NK-92 (cell line): ENCODE measurements around the gene DERA.
"Not testable (repeated sequence)": the region's sequence is repeated elsewhere in the genome, so short reads cannot be mapped to it uniquely, and the experiment has no call there.

Experiments used
- DNase-seq: peaks from one replicate; lab custom pipeline; 2025; ENCODE audit not compliant: unreplicated experiment; lab: John Stamatoyannopoulos, UW

DERA gene

GRCh38 chr12:15956413-15957185 is 45.5 kb downstream of the DERA start:
- no peak for DNase-seq

DNA sequence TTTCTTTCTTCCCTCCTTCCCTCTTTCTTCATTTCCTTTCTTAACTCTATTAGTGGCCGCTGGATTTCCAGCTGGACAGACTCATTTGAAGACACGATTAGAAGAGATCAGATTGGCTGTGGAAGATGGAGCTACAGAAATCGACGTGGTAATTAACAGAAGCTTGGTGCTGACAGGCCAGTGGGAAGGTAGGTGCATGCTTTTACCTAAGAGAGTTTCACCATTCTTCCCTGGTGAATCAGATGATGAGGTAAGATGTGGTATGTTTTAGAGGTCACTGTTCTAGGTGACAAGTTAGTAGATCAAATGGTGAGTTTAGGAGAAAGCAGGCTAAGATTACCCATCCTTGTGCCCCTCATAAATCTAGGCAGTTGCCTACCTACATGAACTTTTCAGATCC is 51.6 kb downstream of the DERA start:
- no peak for DNase-seq

DNA sequence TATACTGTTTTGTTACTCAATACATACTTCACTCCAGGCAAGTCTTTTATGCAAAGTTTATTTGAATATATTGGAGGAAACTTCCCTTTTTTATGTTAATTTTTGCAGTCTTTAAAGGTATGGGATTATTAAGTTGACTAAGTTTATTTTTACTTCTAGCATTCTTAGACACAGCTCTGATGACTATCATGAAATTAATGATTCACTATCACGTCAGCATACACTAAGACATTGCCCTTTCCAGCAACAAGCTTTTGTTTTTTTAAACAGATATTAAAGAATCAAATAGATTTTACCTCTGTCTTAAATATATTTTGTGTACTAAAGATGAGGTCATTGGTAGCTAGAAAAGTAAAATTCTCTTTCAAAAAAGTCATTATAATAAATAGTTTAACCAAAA is 52.1 kb downstream of the DERA start:
- no peak for DNase-seq

DNA sequence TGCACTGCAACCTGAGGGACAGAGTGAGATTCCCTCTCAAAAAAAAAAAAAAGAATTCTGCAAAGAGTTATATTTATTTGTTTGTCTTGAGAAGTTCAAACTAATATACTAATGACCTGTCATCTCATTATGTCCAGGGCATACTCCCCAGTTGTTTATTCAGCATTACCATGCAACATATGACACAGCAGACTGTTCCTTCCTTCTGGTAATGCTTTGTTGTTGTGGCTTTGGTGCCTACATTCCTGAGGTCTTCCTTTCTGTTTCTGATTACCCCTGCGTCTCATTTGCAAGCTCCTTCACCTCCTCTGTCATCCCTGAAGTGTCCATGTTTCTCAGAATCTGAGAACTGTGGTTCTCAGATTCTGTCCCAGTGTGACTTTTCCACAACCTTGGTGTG is 55.3 kb downstream of the DERA start:
- DNase-seq = no peak

DNA sequence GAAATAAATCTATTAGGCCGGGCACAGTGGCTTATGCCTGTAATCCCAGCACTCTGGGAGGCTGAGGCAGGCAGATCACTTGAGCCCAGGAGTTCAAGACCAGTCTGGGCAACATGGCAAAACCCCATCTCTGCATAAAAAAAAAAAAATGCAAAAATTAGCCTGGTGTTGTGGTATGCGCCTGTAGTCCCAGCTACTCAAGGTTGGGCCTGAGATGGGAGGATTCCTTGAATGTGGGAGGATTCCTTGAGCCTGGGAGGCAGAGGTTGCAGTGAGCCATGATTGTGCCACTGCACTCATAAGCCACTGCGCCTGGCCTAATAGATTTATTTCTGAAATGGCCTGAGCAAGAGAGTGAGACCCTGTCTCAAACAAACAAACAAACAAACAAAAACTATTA is 55.9 kb downstream of the DERA start:
- DNase-seq = not testable (repeated sequence)

DNA sequence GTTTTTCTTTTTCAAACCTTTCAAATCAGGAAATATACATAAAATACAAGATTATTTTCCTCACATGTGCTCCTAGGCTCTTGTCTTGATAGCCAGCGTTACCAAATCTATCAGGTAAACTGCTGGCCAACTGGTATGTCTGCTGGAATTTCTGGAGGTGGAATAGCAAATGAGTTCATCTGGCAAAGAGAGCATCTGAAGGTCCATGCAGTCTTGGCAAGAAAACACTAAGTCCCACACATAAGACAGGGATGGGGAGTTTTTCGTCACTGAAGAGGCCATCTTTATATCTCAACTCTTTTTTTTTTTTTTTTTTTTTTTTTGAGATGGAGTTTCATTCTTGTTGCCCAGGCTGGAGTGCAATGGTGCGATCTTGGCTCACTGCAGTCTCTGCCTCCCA is 60.1 kb downstream of the DERA start:
- DNase-seq = no peak

DNA sequence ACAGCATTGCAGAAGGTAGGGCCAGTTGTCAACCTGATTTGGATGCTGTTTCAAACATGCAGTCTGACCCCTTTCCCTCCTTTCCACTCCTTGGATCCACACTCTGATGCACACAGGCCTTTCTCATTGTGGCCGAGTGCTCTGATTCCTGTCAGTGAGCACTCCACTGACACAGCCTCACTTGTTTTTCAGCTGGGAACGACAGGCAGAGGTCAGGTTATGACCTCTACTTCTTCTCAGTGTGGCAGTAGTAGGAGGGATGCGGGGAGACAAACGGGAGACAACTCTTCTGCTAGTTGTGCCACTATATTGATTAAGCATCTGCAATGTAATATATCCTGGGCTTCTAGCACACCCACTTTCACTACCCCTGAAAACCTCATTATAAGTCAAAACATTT is 61.8 kb downstream of the DERA start:
- DNase-seq = no peak

- no peak for DNase-seq
Measured at GRCh38 chr12:15977999-15978951, 67.1 kb downstream of the DERA start.

- DNase-seq = no peak
Measured at GRCh38 chr12:15979096-15980092, 68.3 kb downstream of the DERA start.

DNA sequence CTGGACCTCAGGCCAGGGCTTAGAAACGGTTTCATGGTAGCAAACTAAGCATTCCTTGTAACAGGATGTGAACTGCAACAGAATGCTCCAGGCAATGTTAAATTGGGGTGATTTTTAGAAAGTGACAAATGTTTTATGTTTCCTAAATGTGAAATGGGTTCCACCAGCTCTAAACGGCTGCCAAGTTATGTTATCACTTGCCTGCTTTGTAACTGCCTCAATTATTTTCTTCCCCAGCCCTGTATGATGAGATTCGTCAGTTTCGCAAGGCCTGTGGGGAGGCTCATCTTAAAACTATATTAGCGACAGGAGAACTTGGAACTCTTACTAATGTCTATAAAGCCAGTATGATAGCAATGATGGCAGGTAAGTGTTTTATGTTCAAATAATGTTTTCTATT is 70.9 kb downstream of the DERA start:
- no peak for DNase-seq

- DNase-seq = no peak
Measured at GRCh38 chr12:15982471-15982870, 71.3 kb downstream of the DERA start.

GRCh38 chr12:15982921-15983320 is 71.8 kb downstream of the DERA start:
- DNase-seq = no peak

DNA sequence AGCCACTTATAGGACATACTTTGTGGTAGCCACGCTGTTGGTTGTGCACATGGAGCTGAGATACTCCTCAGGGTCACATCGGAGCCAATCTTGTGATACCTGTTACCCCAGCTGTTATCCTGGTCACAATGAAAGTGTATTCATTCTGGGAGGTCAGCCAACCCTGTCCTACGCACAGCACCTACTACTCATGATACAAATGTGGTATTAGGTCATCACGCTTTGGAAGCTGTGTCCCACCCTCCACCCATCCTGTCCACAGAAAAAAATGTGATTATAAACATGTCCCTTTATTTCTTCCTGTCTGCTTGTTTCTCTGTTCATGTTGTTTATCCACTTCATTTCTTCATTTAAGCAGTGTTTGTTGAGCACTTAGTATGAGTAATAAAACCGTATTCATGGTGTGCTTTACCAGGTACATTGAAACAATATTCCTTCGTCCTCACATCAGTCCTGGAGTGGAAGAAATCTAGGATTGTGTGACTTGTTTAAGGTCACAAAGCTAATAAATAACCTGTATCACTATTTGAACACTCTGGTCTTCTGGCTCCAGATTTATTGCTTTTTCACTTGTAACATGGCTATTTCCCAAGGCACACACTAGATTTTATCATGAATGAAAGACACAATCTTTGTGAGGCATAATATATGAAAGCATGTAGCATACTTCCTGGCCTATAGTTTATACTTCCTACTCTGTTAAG is 73.1 kb downstream of the DERA start:
- DNase-seq = no peak

- DNase-seq = no peak
Measured at GRCh38 chr12:15984963-15985362, 73.8 kb downstream of the DERA start.

DNA sequence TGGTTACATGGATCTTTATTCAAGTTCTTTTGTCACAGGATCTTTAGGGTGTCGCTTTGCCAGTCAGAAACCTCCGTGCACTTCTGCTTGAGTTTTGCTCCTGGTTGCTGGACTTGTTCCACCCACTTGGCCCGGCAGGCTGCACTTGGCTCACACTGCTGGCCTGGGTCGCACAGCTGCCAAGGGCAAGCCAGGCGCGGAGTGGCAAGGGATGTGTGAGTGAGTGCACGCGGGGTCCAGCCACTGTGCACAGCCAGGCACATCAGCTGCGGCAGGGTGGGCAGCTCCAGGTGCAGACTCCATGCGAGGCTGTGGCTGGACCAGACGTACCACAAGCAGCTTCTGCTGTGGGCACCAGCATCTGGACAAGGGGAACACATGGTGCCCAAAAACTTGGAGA is 76.6 kb downstream of the DERA start:
- DNase-seq = no peak

GRCh38 chr12:15988983-15989755 is 78.0 kb downstream of the DERA start:
- no peak for DNase-seq

DNA sequence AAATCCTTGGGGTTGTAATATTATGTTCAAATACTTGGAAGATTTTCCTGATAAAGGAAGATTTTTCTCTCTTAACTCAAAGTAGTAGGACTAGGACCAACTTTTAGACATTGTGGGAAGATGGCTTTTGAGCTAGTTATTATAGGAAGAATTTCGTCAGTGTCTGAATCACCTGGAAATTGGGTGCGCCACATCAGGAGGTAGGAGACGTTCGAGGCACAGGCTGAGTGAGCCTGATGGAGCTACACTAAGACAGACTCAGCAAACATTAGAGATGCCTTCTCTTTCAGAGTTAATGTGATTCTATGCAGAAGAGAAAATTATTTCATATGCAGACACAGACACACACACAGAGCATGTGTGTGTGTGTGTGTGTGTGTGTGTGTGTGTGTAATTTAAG is 84.7 kb downstream of the DERA start:
- DNase-seq = no peak

- DNase-seq = no peak
Measured at GRCh38 chr12:15996254-15996653, 85.1 kb downstream of the DERA start.

DNA sequence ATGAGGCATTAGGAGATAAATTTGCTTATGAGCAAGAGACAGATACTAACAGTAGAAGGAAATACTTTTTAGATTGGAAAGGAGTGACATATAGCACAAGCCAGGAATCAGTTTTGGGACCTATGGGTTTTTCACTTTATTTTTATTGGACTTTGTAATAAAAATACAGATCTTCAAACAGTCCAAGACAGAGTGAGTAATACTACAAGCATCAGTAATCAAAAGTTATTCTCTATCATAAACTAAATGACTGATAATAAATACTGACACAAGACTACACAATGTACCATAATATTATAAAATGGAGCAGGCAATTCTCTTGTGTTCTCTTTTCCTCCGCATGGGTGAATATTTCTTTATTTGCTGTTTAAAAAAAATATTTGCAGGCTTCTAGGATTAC is 85.8 kb downstream of the DERA start:
- DNase-seq = no peak

DNA sequence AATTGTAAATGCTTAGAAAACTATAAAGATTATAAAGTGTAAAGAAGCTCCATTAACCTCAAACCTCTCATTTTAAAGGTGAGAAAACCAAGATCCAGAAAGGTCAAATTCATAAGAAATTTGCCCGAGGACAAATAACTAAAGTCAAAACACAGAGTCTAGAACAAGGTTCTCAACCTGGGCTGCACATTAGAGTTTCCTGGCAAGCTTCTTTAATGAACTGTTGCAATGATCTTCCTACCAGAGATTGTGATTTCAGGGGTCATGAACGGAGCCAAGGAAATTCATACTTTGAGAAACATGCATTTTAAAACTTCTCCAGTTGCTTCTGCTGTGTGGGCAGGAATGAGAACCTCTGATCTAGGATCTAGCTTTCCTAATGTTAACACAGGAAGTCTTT is 86.8 kb downstream of the DERA start:
- no peak for DNase-seq
